Fibroblast of lung (primary cell): ENCODE measurements around the gene CDH10.

ENCODE experiments used
- EZH2 ChIP-seq: IDR thresholded peaks from 2 replicates; pipeline ENCODE4 v1.5.1; 2012; ENCODE audit warnings: low read length, control low read depth, mild to moderate bottlenecking; ENCODE audit errors: missing control alignments
- TF ChIP-seq, protein P1 (sequence below), 2 donors: IDR thresholded peaks in 1 of 2; conservative IDR thresholded peaks in 1 of 2; 1 replicate in 1 of 2; 2 replicates in 1 of 2; pipeline ENCODE4 v1.5.1; 2011 to 2012; ENCODE audit warnings: low read length in 2 of 2, control low read depth in 1 of 2, inconsistent platforms in 1 of 2, low read depth in 1 of 2, mild to moderate bottlenecking in 1 of 2

DNA sequence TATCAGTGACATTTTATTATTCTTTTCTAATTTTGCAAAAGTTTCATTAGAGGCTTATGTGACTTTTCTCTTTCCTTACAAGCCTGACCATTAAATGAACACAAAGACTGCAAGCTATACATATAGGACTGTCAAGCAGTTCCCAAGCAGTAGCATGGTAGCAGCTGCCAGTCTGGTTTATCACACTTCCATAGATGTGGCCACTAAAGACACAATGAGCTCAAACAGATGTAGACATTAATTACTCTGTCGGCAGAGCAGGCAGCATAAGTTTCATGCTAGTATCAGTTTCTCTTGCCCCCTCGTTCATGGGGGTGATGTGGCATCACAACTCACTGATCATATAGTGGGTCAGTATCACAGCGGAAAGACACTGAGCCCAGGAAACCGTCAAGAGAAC is 89.5 kb downstream of the CDH10 start:
- TF ChIP-seq, protein P1, sequence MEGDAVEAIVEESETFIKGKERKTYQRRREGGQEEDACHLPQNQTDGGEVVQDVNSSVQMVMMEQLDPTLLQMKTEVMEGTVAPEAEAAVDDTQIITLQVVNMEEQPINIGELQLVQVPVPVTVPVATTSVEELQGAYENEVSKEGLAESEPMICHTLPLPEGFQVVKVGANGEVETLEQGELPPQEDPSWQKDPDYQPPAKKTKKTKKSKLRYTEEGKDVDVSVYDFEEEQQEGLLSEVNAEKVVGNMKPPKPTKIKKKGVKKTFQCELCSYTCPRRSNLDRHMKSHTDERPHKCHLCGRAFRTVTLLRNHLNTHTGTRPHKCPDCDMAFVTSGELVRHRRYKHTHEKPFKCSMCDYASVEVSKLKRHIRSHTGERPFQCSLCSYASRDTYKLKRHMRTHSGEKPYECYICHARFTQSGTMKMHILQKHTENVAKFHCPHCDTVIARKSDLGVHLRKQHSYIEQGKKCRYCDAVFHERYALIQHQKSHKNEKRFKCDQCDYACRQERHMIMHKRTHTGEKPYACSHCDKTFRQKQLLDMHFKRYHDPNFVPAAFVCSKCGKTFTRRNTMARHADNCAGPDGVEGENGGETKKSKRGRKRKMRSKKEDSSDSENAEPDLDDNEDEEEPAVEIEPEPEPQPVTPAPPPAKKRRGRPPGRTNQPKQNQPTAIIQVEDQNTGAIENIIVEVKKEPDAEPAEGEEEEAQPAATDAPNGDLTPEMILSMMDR (conservative IDR thresholded peaks at IDR 0.05 in 1 of 2, IDR thresholded peaks at IDR 0.05 in 1 of 2; ENCODE audit: low read depth in 1 of 2, low read length in 2 of 2) = no peak
- no peak for TF ChIP-seq EZH2
